NT2/D1 (cell line): ENCODE data around the gene POLE4.

Experiments
- SUZ12 ChIP-seq: IDR thresholded peaks from 2 replicates; pipeline ENCODE4 v1.6.1; 2011; ENCODE audit not compliant: insufficient read length, insufficient read depth; ENCODE audit errors: extremely low read depth
- YY1 ChIP-seq: IDR thresholded peaks from 2 replicates; pipeline ENCODE4 v1.6.1; 2011; ENCODE audit not compliant: insufficient read length, insufficient read depth
- ZNF274 ChIP-seq: IDR thresholded peaks from 2 replicates; pipeline ENCODE4 v1.6.1; 2011; ENCODE audit warnings: mild to moderate bottlenecking, low read depth, low read length

- no peak for TF ChIP-seq ZNF274
- TF ChIP-seq YY1 = no peak
- TF ChIP-seq SUZ12 = no peak
These were observed 21.1 kb upstream of the POLE4 start for GRCh38 chr2:74937221-74937880.
